Neural progenitor cell (in vitro differentiated cells): ENCODE measurements around the gene MINDY4.

Experiments
- CTCF ChIP-seq: fragments of 200-600 bp; sonication (generic); IDR thresholded peaks from 2 replicates; pipeline ENCODE4 v1.5.1; 2017; ENCODE audit warnings: antibody characterized with exemption, mild to moderate bottlenecking
- EZH2 ChIP-seq: fragments of 200-600 bp; sonication (generic); IDR thresholded peaks from 2 replicates; pipeline ENCODE4 v1.6.1; 2017; ENCODE audit warnings: antibody characterized with exemption, mild to moderate bottlenecking, moderate library complexity
- EZH2phosphoT487 ChIP-seq: fragments of 200-600 bp; sonication (generic); IDR thresholded peaks from 2 replicates; pipeline ENCODE4 v1.6.1; 2017; ENCODE audit warnings: antibody characterized with exemption

GRCh38 chr7:30800785-30801252, 29.6 kb downstream of the MINDY4 start:
- TF ChIP-seq EZH2phosphoT487: no peak
- TF ChIP-seq CTCF: peak; percentile 83
- no peak for TF ChIP-seq EZH2
